CD4-positive, alpha-beta memory T cell (primary cell): ENCODE data around the gene CENPU. TPM values are rescaled to one million over a fixed set of nuclear protein-coding genes. Genes with fewer than 3 reads are reported as not detected.

Experiments
- CTCF ChIA-PET: fragments of 350-600 bp; sonication (Branson Sonifier 250); formaldehyde crosslinking; loops from one replicate; lab custom pipeline; 2021; ENCODE audit warnings: inconsistent platforms; ENCODE audit not compliant: partially characterized antibody; lab: Charles Lee
- POLR2A ChIA-PET: fragments of 350-600 bp; sonication (Branson Sonifier 250); formaldehyde crosslinking; loops from one replicate; lab custom pipeline; 2021; ENCODE audit not compliant: partially characterized antibody; lab: Charles Lee
- DNase-seq, 5 donors: peaks; one replicate each; pipeline versions ENCODE4 v3.0.0 to v3.0.0-alpha.2; 2020 to 2022; ENCODE audit warnings: mixed read lengths in 1 of 5
- H3K27ac ChIP-seq: one replicate; pipeline ENCODE4 v1.7.0; 2013; ENCODE audit warnings: low read depth, low read length
- H3K27me3 ChIP-seq: 2 replicates; pipeline ENCODE4 v1.7.0; 2013; ENCODE audit warnings: mild to moderate bottlenecking, low read length, moderate library complexity; ENCODE audit not compliant: insufficient read depth
- H3K36me3 ChIP-seq: 2 replicates; pipeline ENCODE4 v1.7.0; 2013; ENCODE audit warnings: mild to moderate bottlenecking, low read length, moderate library complexity; ENCODE audit not compliant: insufficient read depth
- H3K4me1 ChIP-seq: 2 replicates; pipeline ENCODE4 v1.7.0; 2013; ENCODE audit warnings: mild to moderate bottlenecking, low read length, moderate library complexity; ENCODE audit not compliant: insufficient read depth
- H3K4me3 ChIP-seq, 2 donors: one replicate each; pipeline ENCODE4 v1.7.0; 2013; ENCODE audit warnings: low read length in 2 of 2, mild to moderate bottlenecking in 1 of 2
- H3K9me3 ChIP-seq, 2 donors: one replicate each; pipeline ENCODE4 v1.7.0; 2013; ENCODE audit warnings: low read length in 2 of 2, control low read depth in 1 of 2; ENCODE audit not compliant: control insufficient read depth in 1 of 2
- H3K27ac Mint-ChIP-seq, 7 donors: one replicate each; pipeline ENCODE4 v1.8.0; 2020 to 2021; ENCODE audit warnings: mixed read lengths in 7 of 7, mild to moderate bottlenecking in 6 of 7, inconsistent platforms in 3 of 7, moderate library complexity in 3 of 7
- H3K27me3 Mint-ChIP-seq, 2 donors: one replicate each; pipeline ENCODE4 v1.8.0; 2020 to 2021; ENCODE audit warnings: mixed read lengths in 2 of 2
- H3K36me3 Mint-ChIP-seq, 2 donors: one replicate each; pipeline ENCODE4 v1.8.0; 2020 to 2021; ENCODE audit warnings: mixed read lengths in 2 of 2, inconsistent platforms in 1 of 2, mild to moderate bottlenecking in 1 of 2
- H3K4me1 Mint-ChIP-seq, 4 donors: one replicate each; pipeline ENCODE4 v1.8.0; 2020 to 2021; ENCODE audit warnings: mixed read lengths in 4 of 4, mild to moderate bottlenecking in 1 of 4
- H3K4me3 Mint-ChIP-seq, 8 donors: one replicate each; pipeline ENCODE4 v1.8.0; 2020 to 2021; ENCODE audit warnings: mixed read lengths in 8 of 8, mild to moderate bottlenecking in 7 of 8, moderate library complexity in 6 of 8, inconsistent platforms in 3 of 8
- H3K9me3 Mint-ChIP-seq, 8 donors: one replicate each; pipeline ENCODE4 v1.8.0; 2020 to 2021; ENCODE audit warnings: mixed read lengths in 8 of 8, mild to moderate bottlenecking in 5 of 8, inconsistent platforms in 3 of 8, moderate library complexity in 1 of 8
- intact Hi-C: fragments of 100-400 bp; cut with micrococcal nuclease; formaldehyde crosslinking; loops from one replicate; pipeline ENCODE4 v1.15.1; 2023
- polyA plus RNA-seq, 2 donors: library from polyadenylated mRNA; unstranded; fragments of 300-500 nt; fragmentation: Illumina TruSeq; gene quantifications; one replicate each; pipeline ENCODE4 v1.2.3, GENCODE V29; 2021
- total RNA-seq, 2 experiments: library from RNA; stranded (reverse); gene quantifications; one replicate each; pipeline ENCODE4 v1.2.3, GENCODE V29; 2021

CENPU gene
- total and polyA plus RNA-seq, 4 experiments from 2014 or later: 2.1 to 4.6 (median 3.2) TPM

DNA sequence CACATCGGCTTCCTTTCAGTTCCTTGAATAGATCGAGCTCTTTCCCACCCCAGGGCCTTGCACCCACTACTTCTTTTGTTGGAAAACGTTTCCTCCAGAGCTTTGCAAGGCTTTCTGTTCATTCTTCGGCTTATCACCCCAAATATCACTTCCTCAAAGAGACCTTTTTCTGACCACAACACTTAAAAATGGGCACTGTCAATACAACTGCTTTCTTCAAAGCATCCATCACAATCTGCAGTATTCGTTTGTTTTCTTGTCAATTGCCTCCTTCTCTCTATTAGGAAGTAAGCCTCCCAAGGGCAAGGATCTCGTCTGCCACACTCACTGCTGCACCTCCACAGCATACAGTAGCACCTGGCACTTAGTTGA, 17.7 kb upstream of the CENPU start:
- Histone ChIP-seq H3K9me3 (no peaks in the 10 kb centered on the region), H3K36me3 (no peaks in the 10 kb centered on the region), H3K4me3 (no peak overlapping the region), H3K4me1 (no peaks in the 10 kb centered on the region), H3K27me3 (no peaks in the 10 kb centered on the region), H3K27ac (no peak overlapping the region)
- no peak overlapping the region for H3K27ac Mint-ChIP-seq
- no peak overlapping the region for H3K4me3 Mint-ChIP-seq
- peaks cover 0 to 4% of the 10 kb centered on the region in 2 donors for H3K27me3 Mint-ChIP-seq
- H3K36me3 Mint-ChIP-seq: peaks cover 20 to 26% of the 10 kb centered on the region in 2 donors
- CTCF ChIA-PET: interaction anchor here (1.4 kb wide), 1 partner anchor 10 kb away, joined by 3 read pairs; no protein-coding TSS in a partner anchor
- no peaks in the 10 kb centered on the region for H3K9me3 Mint-ChIP-seq
- H3K4me1 Mint-ChIP-seq: peaks cover 0 to 1% (median 0%) of the 10 kb centered on the region in 4 donors
- POLR2A ChIA-PET: no interaction called here
- no peak for DNase-seq
- intact Hi-C loops: no loop called here

DNA sequence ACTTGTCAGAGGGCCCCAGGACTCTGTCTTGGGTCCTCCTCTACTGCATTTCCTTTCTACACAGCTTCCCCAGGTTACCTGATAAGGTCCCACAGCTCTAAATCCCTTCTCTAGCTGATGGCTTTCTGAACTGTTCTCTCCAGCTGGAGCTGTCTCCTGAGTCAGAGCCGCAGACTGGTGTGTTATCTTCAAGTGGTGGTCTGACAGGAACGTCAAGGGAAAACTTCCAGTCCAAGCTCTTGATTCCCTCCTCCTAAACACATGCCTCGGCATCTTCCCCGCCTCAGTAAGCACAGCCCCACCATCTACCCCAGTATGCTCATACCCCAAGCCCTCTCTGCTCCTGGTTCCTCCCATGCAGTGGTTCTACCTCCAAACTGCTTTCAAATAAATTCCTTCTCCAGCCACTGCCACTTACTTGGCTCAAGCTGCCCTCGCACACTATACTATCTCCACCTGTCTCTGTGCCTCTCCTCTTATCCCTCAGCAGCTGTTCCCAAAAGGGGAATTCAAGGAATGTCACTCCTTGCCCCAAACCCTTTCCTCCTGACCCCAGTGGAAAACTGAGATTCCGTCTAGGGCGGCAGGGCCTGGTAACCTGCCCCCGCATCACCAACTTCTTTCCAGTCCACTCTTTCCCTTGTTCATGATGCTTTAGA, 17.2 kb upstream of the CENPU start:
- no peak for DNase-seq
- Histone ChIP-seq H3K9me3 (no peaks in the 10 kb centered on the region), H3K27ac (no peak overlapping the region), H3K4me3 (no peak overlapping the region), H3K36me3 (no peaks in the 10 kb centered on the region), H3K4me1 (peaks cover under 1% of the 10 kb centered on the region), H3K27me3 (no peaks in the 10 kb centered on the region)
- intact Hi-C loops: no loop called here
- H3K27me3 Mint-ChIP-seq: peaks cover 0 to 4% of the 10 kb centered on the region in 2 donors
- no peaks in the 10 kb centered on the region for H3K9me3 Mint-ChIP-seq
- H3K4me3 Mint-ChIP-seq: no peak overlapping the region
- H3K4me1 Mint-ChIP-seq: peaks cover 0 to 6% (median under 1%) of the 10 kb centered on the region in 4 donors
- CTCF ChIA-PET: interaction anchor here (1.2 to 1.4 kb wide), 3 partner anchors 9 to 11 kb away, joined by 3 read pairs; no protein-coding TSS in a partner anchor
- no peak overlapping the region for H3K27ac Mint-ChIP-seq
- POLR2A ChIA-PET: no interaction called here
- peaks cover 18 to 21% of the 10 kb centered on the region in 2 donors for H3K36me3 Mint-ChIP-seq

DNA sequence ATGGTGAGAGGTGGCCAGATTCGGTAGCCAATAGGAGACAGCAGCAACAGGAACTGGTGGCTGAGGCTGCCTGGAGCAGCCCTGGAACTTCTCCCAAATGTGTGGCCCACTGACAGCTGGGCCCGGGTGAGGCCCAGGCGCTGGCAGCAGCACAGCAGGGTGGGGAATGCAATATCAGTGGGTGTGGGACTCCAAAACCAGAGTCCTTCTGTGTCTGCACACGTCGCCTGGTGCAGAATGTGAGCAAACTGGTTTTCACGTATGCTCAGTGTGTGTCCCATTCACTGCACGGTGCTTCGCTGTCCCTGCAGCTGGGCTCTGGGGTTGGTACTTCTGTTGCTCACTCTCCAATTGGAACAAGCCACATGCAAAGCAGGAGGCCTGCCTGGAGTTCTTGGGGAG, 14.4 kb upstream of the CENPU start:
- Histone ChIP-seq H3K9me3 (no peaks in the 10 kb centered on the region), H3K36me3 (no peaks in the 10 kb centered on the region), H3K4me1 (peaks cover 4% of the 10 kb centered on the region), H3K4me3 (no peak overlapping the region), H3K27me3 (no peaks in the 10 kb centered on the region), H3K27ac (no peak overlapping the region)
- POLR2A ChIA-PET: no interaction called here
- Mint-ChIP-seq H3K36me3 (peaks cover under 1 to 4% of the 10 kb centered on the region in 2 donors), H3K27me3 (peaks cover 0 to 4% of the 10 kb centered on the region in 2 donors), H3K4me3 (no peak overlapping the region), H3K9me3 (no peaks in the 10 kb centered on the region), H3K4me1 (peaks cover 0 to 10% (median 2%) of the 10 kb centered on the region in 4 donors), H3K27ac (no peak overlapping the region)
- CTCF ChIA-PET: no interaction called here
- intact Hi-C loops: loop anchor here (5.0 kb wide), 4 partner anchors 79 to 486 kb away; partner anchors contain the start of genes ACSL1, CASP3 and PRIMPOL
- DNase-seq: no peak

DNA sequence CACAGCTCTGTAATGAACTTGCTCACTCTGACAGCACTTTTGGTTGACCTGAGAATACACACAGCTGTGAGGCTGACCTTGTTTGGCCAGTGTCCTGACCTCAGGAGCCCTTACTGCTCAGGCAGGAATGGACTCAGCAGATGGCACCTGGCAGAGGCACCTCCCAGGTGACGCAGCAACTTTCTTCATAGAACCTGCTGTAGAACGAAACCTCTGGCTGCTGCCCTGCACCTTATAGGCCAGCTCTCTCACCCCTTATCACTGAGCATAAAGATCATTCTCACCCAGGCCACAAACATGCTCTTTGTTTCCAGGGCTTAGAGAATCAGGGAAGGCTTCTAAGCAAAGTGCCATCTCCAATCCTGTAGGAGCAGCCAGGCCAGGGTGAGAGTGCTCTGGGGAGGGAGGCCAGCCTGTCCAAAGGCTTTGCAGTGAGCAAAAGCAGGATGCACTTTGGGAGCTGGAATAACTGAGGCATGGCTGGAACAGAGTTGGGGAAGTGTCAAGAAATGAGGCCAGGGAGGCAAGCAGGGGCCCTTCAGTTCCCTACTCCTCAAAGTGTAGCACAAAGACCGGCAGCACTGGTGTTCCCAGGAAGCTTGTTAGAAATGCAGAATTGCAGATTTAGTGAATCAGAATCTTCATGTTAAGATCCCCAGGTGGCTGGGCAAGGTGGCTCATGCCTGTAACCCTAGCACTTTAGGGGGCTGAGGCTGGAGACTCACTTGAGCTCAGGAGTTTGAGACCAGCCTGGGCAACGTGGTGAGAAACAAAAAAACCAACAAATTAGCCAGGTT, 13.3 kb upstream of the CENPU start:
- peaks cover 4% of the 10 kb centered on the region for H3K4me1 ChIP-seq
- H3K27ac ChIP-seq: no peak overlapping the region
- Mint-ChIP-seq H3K9me3 (no peaks in the 10 kb centered on the region), H3K36me3 (no peaks in the 10 kb centered on the region), H3K4me3 (no peak overlapping the region), H3K4me1 (peaks cover 0 to 10% (median 2%) of the 10 kb centered on the region in 4 donors), H3K27me3 (peaks cover 0 to 4% of the 10 kb centered on the region in 2 donors), H3K27ac (peak overlapping the region in 1 of 7 donors; percentile 24)
- no peaks in the 10 kb centered on the region for H3K27me3 ChIP-seq
- ChIA-PET POLR2A (no interaction called here), CTCF (interaction anchor here (0.8 to 2.9 kb wide), 3 partner anchors 98 to 260 kb away, joined by 3 to 9 read pairs (median 3); partner anchors contain the start of genes CASP3 and PRIMPOL)
- no peak overlapping the region for H3K4me3 ChIP-seq
- H3K36me3 ChIP-seq: no peaks in the 10 kb centered on the region
- intact Hi-C loops: loop anchor here (5.0 kb wide), 4 partner anchors 80 to 485 kb away; partner anchors contain the start of genes ACSL1, CASP3 and PRIMPOL
- no peak for DNase-seq
- no peaks in the 10 kb centered on the region for H3K9me3 ChIP-seq

DNA sequence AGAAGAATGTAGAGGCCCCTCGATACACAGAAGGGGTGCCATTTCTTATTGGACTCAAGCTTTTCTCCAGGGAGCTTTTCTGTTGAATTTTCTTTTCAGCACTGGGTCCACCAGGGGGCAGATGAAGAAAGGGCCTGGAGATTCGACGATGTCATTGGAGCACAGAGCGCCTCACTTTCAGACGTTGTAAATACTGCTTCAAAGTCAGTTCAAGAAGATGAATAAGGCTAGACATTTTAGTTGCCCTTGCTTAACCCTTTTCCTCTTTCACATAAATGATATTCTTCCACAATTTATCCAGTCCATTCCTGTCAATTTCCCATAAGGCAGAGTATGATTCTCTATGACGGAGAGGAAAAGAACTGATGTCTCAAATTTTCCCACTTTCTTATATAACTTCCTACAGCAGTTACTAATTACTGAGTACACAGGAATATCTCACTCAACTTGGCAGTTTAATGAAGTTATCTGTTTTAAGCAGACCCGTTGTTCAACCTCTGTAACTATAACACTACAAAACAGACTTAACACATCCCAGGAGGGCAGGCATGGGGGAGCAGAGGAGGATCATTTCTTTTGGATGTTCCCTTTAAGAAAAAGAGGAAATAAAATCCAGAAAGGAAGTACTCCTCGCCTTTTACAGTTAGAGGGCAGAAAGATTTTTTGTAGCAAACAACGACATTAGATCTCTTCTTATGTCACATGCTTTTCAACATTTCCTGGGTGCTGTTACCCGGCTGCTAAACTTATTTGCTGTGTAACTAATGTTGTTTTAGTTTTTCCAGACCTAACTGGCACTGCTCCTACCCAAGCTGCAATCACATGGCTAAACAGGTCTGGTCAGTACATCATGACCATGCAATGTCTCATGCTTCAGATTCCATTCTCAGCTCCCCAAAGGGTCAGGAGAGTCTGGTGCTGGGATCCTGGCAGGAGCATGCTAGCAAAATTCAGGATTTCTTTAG, 12.2 kb upstream of the CENPU start:
- peak overlapping the region in 2 of 7 donors; percentile 17 to 71 for H3K27ac Mint-ChIP-seq
- ChIA-PET CTCF (interaction anchor here (0.6 to 2.9 kb wide), 30 partner anchors 9 to 481 kb away, joined by 3 to 10 read pairs (median 4); partner anchors contain the start of genes CASP3, CENPU and PRIMPOL), POLR2A (interaction anchor here (1.0 kb wide), 1 partner anchor 12 kb away, joined by 4 read pairs; the partner anchor contains the start of gene CENPU)
- H3K4me3 ChIP-seq: no peak overlapping the region
- peaks cover 0 to 10% (median 2%) of the 10 kb centered on the region in 4 donors for H3K4me1 Mint-ChIP-seq
- H3K27me3 Mint-ChIP-seq: peaks cover 0 to 3% of the 10 kb centered on the region in 2 donors
- H3K36me3 ChIP-seq: no peaks in the 10 kb centered on the region
- H3K36me3 Mint-ChIP-seq: no peaks in the 10 kb centered on the region
- H3K9me3 ChIP-seq: no peaks in the 10 kb centered on the region
- H3K27ac ChIP-seq: no peak overlapping the region
- H3K27me3 ChIP-seq: no peaks in the 10 kb centered on the region
- intact Hi-C loops: loop anchor here (1.0 to 5.0 kb wide), 8 partner anchors 81 to 484 kb away; partner anchors contain the start of genes ACSL1, CASP3 and PRIMPOL
- no peak overlapping the region for H3K4me3 Mint-ChIP-seq
- H3K4me1 ChIP-seq: peaks cover 4% of the 10 kb centered on the region
- DNase-seq: peak; percentile 61 to 64 (median 63)
- H3K9me3 Mint-ChIP-seq: no peaks in the 10 kb centered on the region

DNA sequence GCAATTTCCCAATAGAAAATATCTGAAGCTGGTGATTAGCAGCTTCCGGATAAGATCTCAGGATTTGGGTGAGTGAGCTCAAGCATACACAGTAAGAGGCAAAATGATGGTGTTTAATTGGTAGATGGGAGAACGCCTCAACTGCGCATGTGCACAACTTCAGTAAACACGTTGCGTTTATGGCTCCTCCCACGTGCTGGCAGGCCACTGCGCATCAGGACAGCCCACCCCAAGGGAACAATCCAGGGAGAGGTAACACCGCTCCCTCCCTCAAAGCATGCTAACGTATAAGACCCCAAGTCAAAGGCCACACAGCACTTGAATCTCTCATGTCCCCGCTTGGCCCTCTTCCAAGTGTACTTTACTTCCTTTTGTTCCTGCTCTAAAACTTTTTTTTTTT, 10.3 kb upstream of the CENPU start:
- Histone ChIP-seq H3K36me3 (no peaks in the 10 kb centered on the region), H3K4me3 (no peak overlapping the region), H3K27me3 (no peaks in the 10 kb centered on the region), H3K27ac (no peak overlapping the region), H3K4me1 (peaks cover 12% of the 10 kb centered on the region), H3K9me3 (no peaks in the 10 kb centered on the region)
- Mint-ChIP-seq H3K27ac (no peak overlapping the region), H3K4me3 (no peak overlapping the region), H3K4me1 (peaks cover 7 to 18% (median 11%) of the 10 kb centered on the region in 4 donors), H3K36me3 (no peaks in the 10 kb centered on the region), H3K9me3 (no peaks in the 10 kb centered on the region), H3K27me3 (no peaks in the 10 kb centered on the region)
- no peak for DNase-seq
- ChIA-PET POLR2A (no interaction called here), CTCF (no interaction called here)
- intact Hi-C loops: loop anchor here (2.0 kb wide), 1 partner anchor 261 kb away; no protein-coding TSS in a partner anchor
